Measurements from ENCODE around the gene PLXNA4.

PLXNA4 gene

DNA sequence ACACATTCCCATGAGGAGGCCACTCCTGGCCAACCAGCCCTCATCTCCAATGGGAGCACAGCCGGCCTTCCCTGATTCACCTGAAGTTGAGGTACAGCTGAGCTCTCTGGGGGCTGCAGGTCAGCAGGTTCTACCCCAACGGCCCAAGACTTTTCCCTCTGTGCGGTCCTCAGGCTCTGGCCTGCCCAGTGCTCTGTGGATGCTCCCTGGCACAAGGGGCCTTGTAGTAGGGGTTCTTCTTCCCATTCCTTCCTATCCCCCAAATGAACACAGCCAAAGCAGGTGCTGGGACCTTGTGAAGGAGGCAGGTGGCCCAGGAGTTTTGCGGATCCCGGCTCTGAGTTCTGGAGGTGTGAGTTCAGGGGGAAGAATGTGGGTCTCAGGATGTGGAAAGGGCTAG is 72.2 kb downstream of the PLXNA4 start:
- no peak for DNase-seq (ENCODE audit: low read depth, low spot score)

DNA sequence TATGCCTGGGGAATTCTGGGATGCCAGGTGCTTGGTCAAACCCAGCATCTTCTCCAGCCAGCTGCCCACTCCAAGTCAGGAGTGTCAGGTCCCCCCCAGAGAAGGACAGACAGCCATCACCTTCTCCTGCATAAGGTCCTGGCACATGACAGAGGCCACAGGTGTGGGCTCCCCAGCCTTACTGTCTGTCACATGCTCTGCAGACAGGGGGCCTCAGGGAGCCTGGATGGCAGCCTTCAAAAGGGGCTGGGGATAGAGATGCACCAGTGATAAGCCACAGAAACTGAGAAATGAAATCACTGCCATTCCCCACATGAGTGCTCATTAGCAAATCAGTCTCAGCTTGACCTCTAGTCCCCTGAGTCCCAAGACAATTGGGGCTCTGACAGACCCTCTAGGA is 72.9 kb downstream of the PLXNA4 start:
- no peak for DNase-seq (ENCODE audit: low read depth, low spot score)

DNA sequence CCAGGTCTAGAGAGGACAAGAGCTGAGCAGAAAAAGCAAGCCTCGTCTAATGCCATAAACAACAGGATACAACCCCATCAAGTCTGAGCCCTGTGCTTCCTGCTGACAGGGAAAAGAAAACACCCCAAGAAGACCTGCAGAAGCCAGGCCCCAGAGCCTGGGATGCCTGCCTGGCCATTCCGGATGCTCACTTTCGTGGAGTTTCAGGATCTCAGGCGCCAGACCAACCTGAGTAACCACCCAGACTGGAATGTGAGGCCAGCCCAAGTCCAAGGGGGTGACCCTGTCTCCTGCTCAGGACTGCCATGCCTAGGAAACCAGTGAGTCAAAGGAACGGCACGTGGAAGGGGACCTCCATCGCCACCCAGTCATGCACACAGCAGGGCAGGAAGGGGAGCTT is 74.3 kb downstream of the PLXNA4 start:
- no peak for DNase-seq (ENCODE audit: low read depth, low spot score)

DNA sequence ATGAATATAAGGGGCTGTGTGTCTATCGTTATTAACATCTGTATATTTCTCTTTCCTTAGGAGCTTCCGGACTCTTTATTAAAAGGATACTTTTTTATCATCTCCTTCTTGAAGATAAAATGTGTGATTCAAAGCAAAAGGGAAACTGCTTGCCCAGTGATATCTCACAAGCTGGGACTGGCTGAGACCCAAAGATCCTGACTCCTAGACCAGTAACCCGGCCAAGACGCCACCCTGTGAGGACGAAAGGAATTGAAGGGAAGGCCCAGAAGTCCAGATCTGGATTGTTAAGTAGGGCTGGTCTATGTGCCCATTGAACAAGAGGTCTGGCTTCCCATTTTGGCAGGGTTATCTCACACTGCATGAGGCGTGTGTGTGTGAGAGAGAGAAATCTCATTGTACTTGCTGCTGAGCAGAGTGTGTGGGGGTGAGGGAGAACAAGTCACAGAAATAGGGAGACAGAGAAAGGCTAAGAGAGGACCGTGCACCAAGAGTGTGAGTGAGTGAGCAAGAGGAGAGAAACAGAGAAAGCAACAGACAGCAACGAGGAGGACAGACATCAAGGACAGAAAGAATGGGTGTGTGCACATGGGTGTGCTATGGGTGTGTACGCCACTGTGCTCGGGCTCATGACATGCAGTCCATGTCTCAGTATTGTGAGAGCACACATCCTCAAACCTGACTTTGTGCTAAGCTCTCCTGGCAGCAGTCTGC is 75.4 kb downstream of the PLXNA4 start:
- peak; percentile 42 for DNase-seq (ENCODE audit: low read depth, low spot score)

DNA sequence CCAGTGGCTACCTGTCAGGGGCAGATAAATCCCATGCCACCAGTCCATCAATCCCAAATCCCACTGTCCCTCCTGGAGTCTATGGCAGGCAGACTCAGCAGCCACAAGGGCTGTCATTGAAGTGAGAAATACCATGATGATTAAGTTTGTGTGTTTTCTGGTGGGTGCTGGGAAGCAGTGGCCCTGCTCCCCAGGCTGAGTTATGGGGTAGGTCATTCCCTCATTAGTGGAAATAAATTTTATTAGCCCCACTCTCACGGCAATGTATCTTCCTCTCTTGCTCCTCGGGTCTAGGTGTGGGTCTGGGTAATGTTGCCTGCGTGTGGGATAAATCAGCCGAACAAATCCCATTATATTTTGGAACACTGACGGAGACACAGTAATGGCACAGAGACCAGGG is 76.8 kb downstream of the PLXNA4 start:
- no peak for DNase-seq (ENCODE audit: low read depth, low spot score)

DNA sequence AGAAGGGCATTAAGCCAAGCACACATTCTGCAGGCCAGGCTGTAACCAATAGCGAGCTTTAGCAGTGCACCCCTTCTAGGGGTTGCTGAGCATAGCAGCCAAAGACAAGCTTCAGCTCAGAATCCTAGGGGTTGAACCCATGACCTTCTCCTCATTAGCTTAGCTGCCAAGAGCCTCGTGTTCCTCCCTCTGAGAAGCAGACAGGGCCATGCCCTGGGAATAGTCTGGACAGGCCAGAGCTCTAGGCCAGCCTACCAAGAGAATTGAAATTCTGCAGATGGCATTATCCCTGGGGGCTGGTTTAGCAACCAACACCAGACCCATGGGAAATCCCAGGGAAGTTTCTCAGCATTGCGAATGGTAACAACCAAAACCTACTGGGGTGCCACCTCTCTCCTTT is 77.2 kb downstream of the PLXNA4 start:
- no peak for DNase-seq (ENCODE audit: low read depth, low spot score)

DNA sequence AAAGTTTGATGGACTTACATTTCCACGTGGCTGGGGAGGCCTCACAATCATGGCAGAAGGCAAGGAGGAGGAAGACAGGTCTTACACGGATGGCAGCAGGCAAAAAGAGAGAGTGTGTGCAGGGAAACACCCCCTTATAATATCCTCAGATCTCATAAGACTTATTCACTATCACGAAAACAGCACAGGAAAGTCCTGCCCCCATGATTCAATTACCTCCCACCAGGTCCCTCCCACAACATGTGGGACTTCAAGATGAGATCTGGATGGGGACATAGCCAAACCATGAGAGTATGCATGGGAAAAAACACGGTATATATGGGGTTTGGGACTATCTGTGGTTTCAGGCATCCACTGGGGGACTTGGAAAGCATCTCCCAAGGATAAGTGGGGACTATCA is 78.0 kb downstream of the PLXNA4 start:
- no peak for DNase-seq (ENCODE audit: low read depth, low spot score)

DNA sequence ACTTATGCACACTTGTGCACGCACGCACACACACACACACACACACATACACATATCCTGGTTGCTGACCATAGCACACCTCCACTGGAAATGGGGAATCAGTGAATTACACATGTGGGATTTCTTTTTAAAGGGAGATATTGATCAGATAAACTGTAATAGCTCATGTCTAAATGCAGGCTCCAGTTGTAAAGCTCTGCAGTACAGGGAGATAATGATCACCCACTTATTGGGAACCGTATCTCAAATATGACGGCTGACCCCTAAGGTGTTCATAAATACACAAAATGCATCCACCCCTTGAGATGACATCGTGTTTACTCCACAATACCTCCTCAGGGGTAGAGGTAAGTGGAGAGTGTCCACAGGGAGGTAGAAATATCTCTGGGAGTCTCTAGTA is 79.2 kb downstream of the PLXNA4 start:
- DNase-seq (ENCODE audit: low read depth, low spot score) = no peak

DNA sequence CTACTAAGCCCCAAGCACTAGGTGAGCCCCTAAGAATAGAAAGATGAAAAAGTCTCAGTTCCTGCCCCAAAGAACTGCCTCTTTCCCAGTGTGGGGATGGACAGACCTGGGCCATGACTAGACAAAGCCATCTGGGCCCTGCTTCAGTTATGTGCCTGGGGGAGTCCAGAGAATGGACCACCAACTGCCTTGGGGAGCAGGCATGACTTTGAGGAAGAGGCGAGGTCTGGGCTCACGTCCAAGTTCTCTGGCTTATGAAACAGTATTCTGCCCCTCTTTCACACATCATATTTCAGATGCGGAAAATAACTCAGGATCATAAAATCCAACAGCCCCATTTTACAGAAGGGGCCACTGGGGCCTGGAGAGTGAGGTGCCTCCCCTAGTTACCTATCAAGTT is 80.3 kb downstream of the PLXNA4 start:
- no peak for DNase-seq (ENCODE audit: low read depth, low spot score)

DNA sequence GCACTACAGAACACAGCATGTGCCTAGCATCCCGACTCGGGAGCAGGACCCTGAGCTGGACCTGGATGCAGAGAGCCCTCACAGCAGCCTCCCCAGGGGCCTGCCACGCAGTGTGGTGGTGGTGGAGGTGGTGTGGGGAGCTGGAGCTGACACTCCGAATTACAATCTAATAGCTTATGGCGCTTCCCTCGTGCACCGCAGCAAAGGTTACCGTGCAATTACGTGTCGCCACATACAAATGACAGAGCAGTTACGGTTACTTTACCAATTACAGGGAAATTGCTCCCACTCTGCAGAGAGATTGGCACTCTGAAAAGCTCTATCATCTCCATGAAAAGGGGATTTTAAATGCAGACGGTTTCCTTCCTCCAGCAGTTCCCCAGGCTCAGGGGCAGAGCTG is 81.8 kb downstream of the PLXNA4 start:
- no peak for DNase-seq (ENCODE audit: low read depth, low spot score)

DNA sequence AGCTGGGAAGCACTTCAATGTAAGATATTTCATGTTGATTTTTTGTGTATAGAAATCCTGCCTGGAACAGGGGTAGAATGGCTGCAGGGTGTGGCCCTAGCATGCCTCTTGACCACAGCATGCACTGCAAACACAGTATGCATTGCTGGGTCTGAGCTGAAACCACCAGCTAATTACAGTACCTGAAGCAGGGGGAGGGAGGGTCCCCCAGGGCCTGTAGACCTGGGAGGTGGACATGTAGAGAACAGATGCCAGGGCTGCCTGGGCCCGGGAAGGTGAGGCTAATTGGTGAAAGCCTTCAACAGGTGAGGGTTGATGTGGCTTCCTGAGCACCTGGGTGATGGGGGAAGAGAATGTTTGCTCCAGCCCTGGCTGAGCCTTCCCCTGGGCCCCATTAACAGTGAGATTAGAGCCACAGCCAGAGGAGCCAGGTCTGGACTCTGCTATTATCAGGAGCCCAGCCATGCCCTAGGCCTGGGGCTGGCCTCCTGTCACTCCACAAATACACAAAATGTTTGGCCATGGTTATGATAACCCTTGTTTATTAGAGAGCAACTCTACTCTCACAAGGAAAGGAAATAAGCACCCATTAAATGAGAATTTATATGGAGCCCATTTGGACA is 83.3 kb downstream of the PLXNA4 start:
- no peak for DNase-seq (ENCODE audit: low read depth, low spot score)

DNA sequence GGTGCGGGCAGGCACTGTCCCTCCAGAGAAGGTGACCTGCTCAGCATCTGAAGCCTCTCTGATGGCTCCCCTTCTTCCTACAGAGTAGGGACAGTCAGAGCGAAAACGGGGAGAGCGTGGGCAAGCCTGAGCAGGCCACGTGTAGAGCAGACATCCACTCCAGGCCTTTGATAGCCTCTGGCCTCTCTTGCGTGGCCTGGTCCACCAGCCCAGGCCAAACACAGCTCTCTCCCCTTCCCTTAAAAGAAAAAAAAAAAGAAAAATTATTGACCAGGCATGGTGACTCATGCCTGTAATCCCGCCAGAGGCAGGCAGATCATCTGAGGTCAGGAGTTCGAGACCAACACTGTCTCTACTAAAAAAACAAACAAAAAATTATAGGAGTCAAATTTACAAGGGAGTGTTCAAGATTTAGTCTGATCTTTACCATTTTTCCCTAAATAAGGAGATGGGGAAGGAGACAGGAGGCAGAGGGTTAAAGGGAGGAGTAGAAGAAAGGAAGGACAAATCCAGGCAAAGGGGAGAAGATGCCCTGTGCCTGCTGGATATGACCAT is 84.8 kb downstream of the PLXNA4 start:
- no peak for DNase-seq (ENCODE audit: low read depth, low spot score)

DNA sequence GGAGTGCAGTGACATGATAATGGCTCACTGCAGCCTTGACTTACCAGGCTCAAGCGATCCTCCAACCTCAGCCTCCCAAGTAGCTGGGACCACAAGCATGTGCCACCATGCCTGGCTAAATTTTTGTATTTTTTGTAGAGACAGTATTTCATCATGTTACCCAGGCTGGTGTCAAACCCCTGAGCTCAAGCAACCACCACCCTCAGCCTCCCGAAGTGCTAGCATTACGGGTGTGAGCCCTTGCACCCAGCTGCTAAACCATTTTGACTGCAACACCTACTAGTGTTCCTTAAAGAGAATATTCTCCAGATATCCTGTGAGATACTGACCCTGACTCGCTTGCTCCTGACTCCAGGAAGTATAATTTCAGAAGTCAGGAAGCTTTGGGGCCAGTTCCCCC is 85.8 kb downstream of the PLXNA4 start:
- no peak for DNase-seq (ENCODE audit: low read depth, low spot score)

DNA sequence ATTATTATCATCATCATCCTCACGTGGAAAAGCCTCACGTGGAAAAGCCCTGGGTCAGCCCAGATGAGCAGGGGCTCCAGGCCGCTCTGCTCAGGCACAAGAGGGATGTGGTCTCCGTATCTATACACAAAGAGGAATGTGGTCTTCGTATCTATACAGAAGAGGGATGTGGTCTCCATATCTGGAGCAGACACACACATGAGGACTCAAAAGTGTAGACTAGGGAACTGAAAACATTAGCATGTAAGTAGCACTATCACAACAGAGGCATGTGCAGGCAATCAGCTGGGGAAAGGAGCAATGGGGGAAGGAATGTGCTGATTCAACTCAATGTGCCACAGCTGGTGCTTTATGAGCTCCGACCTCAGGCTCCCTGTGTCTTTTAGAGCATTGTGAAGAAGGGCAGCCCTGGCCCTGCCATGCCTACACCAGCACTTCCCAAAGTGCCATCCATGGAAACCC is 86.5 kb downstream of the PLXNA4 start:
- DNase-seq (ENCODE audit: low read depth, low spot score) = no peak

DNA sequence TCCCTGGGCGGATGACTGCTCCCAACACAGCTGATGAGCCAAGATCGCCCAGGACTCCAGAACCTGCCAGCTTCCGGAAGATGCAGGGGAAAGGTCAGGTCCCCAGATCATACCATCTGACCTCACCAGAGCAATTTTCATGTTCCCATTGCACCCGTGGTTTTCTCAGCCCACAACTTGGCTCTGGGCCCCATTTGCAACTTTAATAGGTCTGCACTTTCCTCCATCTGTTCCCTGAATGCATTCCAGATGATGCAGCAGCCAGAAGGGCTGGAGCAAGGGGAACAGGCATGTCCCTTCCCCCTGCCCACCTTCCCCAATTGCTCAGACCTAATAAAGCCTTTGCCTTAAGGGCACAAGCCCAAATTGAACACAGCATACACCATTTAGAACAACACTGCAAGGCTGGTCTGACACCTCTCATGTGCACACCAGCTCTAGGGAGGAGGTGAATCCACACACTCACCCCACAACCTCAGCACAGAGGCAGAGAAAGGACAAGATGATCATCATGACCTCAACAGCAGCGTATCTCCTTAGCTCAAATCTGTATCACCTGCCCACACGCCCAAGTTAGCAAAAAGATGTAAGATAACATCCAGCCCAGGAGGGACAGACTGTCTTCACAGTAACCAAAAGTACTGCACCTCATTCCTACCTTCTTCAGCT is 87.5 kb downstream of the PLXNA4 start:
- DNase-seq (ENCODE audit: low read depth, low spot score) = no peak

DNA sequence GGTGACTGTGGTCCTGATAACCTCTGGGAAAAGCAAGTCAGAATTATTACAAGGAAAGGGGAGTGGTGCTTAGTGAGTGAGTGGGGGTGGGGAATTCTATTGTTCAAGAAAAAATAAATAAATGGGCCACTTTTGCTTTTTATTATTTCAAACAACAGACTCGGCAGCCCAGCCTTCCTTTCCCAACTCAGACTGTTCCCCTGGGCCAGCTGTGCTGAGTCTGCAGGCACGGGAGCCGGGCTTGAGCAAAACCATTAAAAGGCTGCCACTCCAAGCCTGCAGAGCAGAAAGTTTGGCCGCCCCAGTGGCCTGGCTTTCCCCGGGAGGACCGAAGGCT is 90.0 kb downstream of the PLXNA4 start:
- DNase-seq (ENCODE audit: low read depth, low spot score) = no peak

DNA sequence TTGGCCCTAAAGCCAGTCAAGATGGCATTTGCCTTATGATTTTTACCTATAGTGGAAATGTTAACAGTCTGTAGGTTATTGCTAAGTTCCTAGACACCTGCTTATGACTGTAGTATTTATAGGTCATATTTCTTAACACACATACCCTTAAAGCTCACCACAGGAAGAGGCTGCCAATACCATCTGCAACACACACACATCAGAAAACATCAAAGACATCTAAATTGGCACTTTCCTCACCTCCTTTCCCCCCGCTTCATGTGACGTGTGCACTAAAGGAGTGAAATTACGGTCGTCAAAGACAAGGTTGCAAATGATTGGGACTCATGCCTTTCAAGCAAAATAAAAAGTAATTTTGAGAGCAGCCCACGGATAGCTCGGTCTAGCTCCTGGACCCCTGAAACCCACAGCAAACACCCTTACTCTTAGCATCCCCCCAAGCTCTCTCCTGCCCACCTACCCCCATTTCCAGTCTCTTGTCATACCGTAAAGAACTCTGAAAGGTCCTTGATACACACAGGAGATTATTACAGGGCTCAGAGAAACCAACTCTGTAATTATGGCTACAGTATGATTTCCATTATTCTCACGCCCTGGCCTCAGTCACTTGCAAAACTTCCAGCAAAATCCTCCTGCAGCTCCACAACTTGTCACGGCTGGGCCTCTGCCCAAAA is 90.5 kb downstream of the PLXNA4 start:
- no peak for DNase-seq (ENCODE audit: low read depth, low spot score)

DNA sequence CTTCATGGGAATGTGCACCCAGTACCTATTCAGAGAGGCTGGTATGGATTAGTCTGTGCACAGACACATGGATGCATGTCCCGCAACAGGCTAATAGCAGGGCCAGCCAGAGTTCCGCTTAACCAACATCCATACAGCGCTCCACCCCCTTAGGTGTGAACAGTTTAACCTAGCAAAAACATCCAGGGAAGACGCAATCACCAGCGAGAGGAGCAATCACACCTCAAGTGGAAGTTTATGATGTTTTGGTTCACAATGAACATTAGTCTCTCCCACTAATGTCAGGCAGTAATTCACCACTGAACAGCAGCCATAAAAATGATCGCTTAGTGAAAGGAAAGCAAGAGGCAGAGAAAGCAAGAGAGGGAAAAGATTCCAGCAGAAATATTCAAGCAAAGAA is 91.1 kb downstream of the PLXNA4 start:
- DNase-seq (ENCODE audit: low read depth, low spot score) = no peak

DNA sequence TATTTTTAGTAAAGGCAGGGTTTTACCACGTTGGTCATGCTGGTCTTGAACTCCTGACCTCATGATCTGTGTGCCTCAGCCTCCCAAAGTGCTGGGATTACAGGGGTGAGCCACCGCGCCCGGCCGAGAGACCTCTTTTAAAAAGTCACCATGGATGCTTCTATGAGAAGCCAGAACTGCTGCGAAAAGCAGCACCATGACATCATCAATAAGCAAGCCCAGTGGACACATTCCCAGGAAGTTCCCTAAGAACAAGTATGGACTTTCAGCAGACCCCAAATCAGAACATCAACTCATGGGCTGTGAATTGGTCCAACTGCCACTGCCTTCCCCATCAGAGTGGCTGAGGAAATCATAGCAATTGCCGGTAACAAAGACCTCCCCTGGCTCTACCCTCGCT is 93.4 kb downstream of the PLXNA4 start:
- DNase-seq (ENCODE audit: low read depth, low spot score) = no peak

DNA sequence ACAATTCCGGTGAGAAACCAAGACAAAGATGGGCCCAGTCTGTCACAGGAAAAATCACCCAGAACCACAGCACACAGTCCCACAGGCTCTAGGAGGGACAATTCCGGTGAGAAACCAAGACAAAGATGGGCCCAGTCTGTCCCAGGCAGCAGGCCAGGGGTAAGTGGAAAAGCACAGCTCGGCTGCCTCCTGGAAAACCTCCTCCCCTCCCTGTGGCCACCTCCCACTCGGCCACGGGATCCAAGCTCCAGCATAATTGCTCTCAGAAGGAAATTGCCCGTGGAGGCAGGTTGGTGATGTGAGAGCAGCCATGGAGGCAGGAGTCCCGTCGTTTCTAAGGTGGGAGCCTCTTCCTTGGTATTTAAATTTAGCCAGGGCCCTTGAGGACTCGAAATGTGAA is 95.7 kb downstream of the PLXNA4 start:
- no peak for DNase-seq (ENCODE audit: low read depth, low spot score)

DNA sequence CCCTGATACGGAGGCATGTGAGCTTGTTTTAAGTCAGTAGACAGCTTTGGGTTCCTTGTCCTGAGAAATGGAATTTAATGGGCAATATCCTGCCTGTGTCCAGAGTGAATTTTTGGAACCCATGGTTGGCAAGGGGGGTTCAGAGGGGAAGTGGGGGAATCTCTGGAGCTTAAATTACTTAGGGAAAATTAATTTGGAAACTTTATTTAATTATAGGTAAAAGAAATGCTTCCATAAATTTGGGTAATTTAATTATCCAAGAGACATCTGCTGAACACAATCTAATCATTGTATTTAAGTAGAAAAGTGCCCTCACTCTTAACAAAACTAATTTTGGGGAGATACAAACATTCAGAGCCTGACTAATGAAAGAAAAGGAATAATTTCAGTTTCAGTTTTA is 99.7 kb downstream of the PLXNA4 start:
- no peak for DNase-seq (ENCODE audit: low read depth, low spot score)

DNA sequence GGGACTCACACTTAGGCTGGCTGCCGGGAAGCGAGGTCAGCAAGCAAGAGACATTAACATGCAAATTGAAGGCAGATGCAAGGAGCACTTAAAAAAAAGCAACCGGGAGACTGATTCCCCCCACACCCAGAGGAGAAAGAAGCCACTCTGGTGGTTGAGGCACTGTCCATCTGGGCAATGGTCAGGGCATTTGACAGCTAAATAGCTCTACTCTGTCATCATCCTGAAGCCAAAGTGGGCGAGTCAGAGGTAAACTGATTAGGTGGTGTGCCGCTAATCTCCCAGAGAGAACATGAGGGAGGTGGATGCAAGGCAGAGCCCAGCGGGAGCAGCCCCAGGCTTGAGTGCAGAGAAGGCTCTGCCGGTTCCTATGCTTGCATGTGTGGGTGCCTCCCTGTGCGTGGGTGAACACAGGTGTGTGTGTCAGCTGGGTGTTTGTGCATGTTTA is 100.6 kb downstream of the PLXNA4 start:
- peak; percentile 52 for DNase-seq (ENCODE audit: low read depth, low spot score)
